Esophagus squamous epithelium (tissue), 4 donors: ENCODE measurements around the gene UGT1A9.

Experiments
- CTCF ChIP-seq, 6 experiments: fragments of 450-650 bp in 4 of 6; fragments of 200-600 bp in 2 of 6; sonication (generic) in 2 of 6; IDR thresholded peaks; one replicate each; pipeline ENCODE4 v1.5.1; 2016 to 2019; ENCODE audit warnings: antibody characterized with exemption in 6 of 6, mild to moderate bottlenecking in 4 of 6, moderate library complexity in 4 of 6
- POLR2A ChIP-seq, 4 donors: fragments of 450-650 bp; IDR thresholded peaks; one replicate each; pipeline ENCODE4 v1.6.1; 2017; ENCODE audit warnings: antibody characterized with exemption in 4 of 4, mild to moderate bottlenecking in 4 of 4, moderate library complexity in 3 of 4

DNA sequence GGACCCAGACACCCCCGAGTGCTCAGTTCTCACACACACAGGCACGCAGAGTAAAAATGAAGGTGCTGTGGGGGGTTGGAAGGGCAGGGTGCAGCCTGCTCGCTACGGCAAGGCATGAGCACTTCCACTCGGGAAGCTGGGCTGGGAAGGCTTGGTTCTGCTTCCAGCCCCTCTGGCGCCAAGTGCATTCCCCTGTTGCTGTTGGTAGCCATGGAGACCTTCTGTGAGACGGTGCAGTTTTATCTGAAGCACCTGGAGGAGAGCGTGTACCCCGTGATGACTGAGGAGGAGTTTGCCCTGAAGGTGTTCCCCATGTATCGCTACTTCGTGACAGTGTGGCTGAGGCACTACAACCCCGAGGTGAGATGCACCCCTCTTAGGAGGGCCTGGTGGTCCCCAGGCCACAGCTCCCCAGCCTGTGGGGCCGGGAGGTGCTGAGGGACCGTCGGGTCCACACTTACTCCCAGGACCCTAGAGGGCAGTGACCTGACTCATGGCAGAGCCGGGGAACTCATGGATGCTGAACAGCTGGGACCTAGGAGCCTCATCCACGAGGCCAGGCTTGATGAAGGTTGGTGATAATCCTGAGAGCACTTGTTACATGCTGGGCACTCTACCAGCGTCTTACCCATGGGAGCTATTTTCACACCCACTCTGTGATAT is 121.9 kb downstream of the UGT1A9 start:
- no peak for TF ChIP-seq CTCF (IDR thresholded peaks at IDR 0.05)
- no peak for TF ChIP-seq POLR2A (IDR thresholded peaks at IDR 0.05)
